ENCODE measurements around the gene TMEM191C.
"Not testable (repeated sequence)": the region's sequence is repeated elsewhere in the genome, so short reads cannot be mapped to it uniquely, and the experiment has no call there.

GRCh38 chr22:21492271-21492670, 25.1 kb downstream of the TMEM191C start:
- not testable (repeated sequence) for TF ChIP-seq GABPA (IDR thresholded peaks at IDR 0.05; ENCODE audit: borderline replicate concordance, insufficient read depth, low read length); POLR2A (IDR thresholded peaks at IDR 0.05; ENCODE audit: control extremely low read depth in 1 of 2, low read depth in 2 of 2, low read length in 2 of 2)
